ENCODE measurements around the gene RAB3GAP2.
"Not testable (repeated sequence)": the region's sequence is repeated elsewhere in the genome, so short reads cannot be mapped to it uniquely, and the experiment has no call there.

The RAB3GAP2 gene

GRCh38 chr1:220272047-220272840 lies at the start of gene RAB3GAP2:
Gene RAB3GAP2 (minus strand): TSS chr1:220272453. CDS start chr1:220272337, 116 bp downstream.
- DNase-seq: peak; percentile 97

- no peak for DNase-seq
These were observed 49.5 kb upstream of the RAB3GAP2 start for GRCh38 chr1:220321758-220322157.

GRCh38 chr1:220320709-220321108 lies 48.5 kb upstream of the RAB3GAP2 start:
- DNase-seq: no peak

GRCh38 chr1:220318673-220319072 lies 46.4 kb upstream of the RAB3GAP2 start:
- no peak for DNase-seq

GRCh38 chr1:220317161-220317560 lies 44.9 kb upstream of the RAB3GAP2 start:
- no peak for DNase-seq

GRCh38 chr1:220316305-220316704 lies 44.1 kb upstream of the RAB3GAP2 start:
- DNase-seq: no peak

GRCh38 chr1:220315070-220315839 lies 43.0 kb upstream of the RAB3GAP2 start:
- DNase-seq: no peak

- DNase-seq: no peak
These were observed 41.3 kb upstream of the RAB3GAP2 start for GRCh38 chr1:220313576-220313975.

- DNase-seq: not testable (repeated sequence)
These were observed 37.9 kb upstream of the RAB3GAP2 start for GRCh38 chr1:220310147-220310546.

- DNase-seq: no peak
These were observed 35.4 kb upstream of the RAB3GAP2 start for GRCh38 chr1:220307607-220308006.

- no peak for DNase-seq
These were observed 34.1 kb upstream of the RAB3GAP2 start for GRCh38 chr1:220306339-220306738.

GRCh38 chr1:220303871-220304270 lies 31.6 kb upstream of the RAB3GAP2 start:
- DNase-seq: no peak

- DNase-seq: no peak
These were observed 29.4 kb upstream of the RAB3GAP2 start for GRCh38 chr1:220301630-220302029.

GRCh38 chr1:220300442-220301121 lies 28.3 kb upstream of the RAB3GAP2 start:
- DNase-seq: peak; percentile 82

GRCh38 chr1:220299337-220299736 lies 27.1 kb upstream of the RAB3GAP2 start:
- DNase-seq: no peak

GRCh38 chr1:220298470-220299205 lies 26.4 kb upstream of the RAB3GAP2 start:
- peak; percentile 53 for DNase-seq

- no peak for DNase-seq
These were observed 24.7 kb upstream of the RAB3GAP2 start for GRCh38 chr1:220296981-220297380.

GRCh38 chr1:220294846-220295301 lies 22.6 kb upstream of the RAB3GAP2 start:
- DNase-seq: peak; percentile 44

- DNase-seq: no peak
These were observed 19.3 kb upstream of the RAB3GAP2 start for GRCh38 chr1:220291580-220291979.

GRCh38 chr1:220290140-220290761 lies 18.0 kb upstream of the RAB3GAP2 start:
- no peak for DNase-seq

GRCh38 chr1:220287129-220287528 lies 14.9 kb upstream of the RAB3GAP2 start:
- no peak for DNase-seq

GRCh38 chr1:220283625-220284024 lies 11.4 kb upstream of the RAB3GAP2 start:
- DNase-seq: peak; percentile 54
